ENCODE data around the gene CCDC91. TPM values are rescaled to one million over a fixed set of nuclear protein-coding genes. Genes with fewer than 3 reads are reported as not detected.
A peak's percentile ranks its signal among the peaks of the same experiment; 100 is the strongest.

The CCDC91 gene
- total RNA-seq, 3 donors from 2014 or later, result 25.0 to 42.5 (median 27.8) TPM

GRCh38 chr12:28484156-28484555 is 293.9 kb downstream of the CCDC91 start:
- Histone ChIP-seq H3K4me3 (no peak overlapping the region), H3K9me3 (no peaks in the 10 kb centered on the region), H3K4me1 (ENCODE audit: low read depth) (no peaks in the 10 kb centered on the region), H3K36me3 (ENCODE audit: low read depth) (no peaks in the 10 kb centered on the region)
- no peak for TF ChIP-seq CTCF (IDR thresholded peaks at IDR 0.05)
- ATAC-seq (no peak), DNase-seq (no peak)
- intact Hi-C loops (cut with DNase I, micrococcal nuclease), result no loop called here

- Histone ChIP-seq H3K4me1 (ENCODE audit: low read depth) (no peaks in the 10 kb centered on the region), H3K9me3 (no peaks in the 10 kb centered on the region), H3K4me3 (no peak overlapping the region), H3K36me3 (ENCODE audit: low read depth) (no peaks in the 10 kb centered on the region)
- no peak for TF ChIP-seq CTCF (IDR thresholded peaks at IDR 0.05)
- ATAC-seq, result no peak
- intact Hi-C loops (cut with DNase I, micrococcal nuclease), result no loop called here
- DNase-seq, result no peak
These were observed 296.3 kb downstream of the CCDC91 start for GRCh38 chr12:28486521-28486920.

- intact Hi-C loops (cut with DNase I, micrococcal nuclease), result no loop called here
- DNase-seq (no peak), ATAC-seq (no peak)
- TF ChIP-seq CTCF (IDR thresholded peaks at IDR 0.05), result no peak
- H3K9me3 ChIP-seq, result no peaks in the 10 kb centered on the region
- no peaks in the 10 kb centered on the region for H3K4me1 ChIP-seq (ENCODE audit: low read depth)
- H3K36me3 ChIP-seq (ENCODE audit: low read depth), result no peaks in the 10 kb centered on the region
- no peak overlapping the region for H3K4me3 ChIP-seq
These were observed 299.0 kb downstream of the CCDC91 start for GRCh38 chr12:28489246-28489645.

- TF ChIP-seq CTCF (IDR thresholded peaks at IDR 0.05), result no peak
- no peaks in the 10 kb centered on the region for H3K4me1 ChIP-seq (ENCODE audit: low read depth)
- no peaks in the 10 kb centered on the region for H3K36me3 ChIP-seq (ENCODE audit: low read depth)
- DNase-seq (no peak), ATAC-seq (peak; percentile 88)
- no peaks in the 10 kb centered on the region for H3K9me3 ChIP-seq
- intact Hi-C loops (cut with DNase I, micrococcal nuclease), result no loop called here
- no peak overlapping the region for H3K4me3 ChIP-seq
These were observed 307.7 kb downstream of the CCDC91 start for GRCh38 chr12:28497889-28498411.

GRCh38 chr12:28498850-28499249 is 308.6 kb downstream of the CCDC91 start:
- DNase-seq, result no peak

More at GRCh38 chr12:28498850-28499249, 308.6 kb downstream of the CCDC91 start:
- intact Hi-C loops (cut with DNase I, micrococcal nuclease), result no loop called here
- no peak for ATAC-seq
- Histone ChIP-seq H3K4me3 (no peak overlapping the region), H3K9me3 (no peaks in the 10 kb centered on the region), H3K36me3 (ENCODE audit: low read depth) (no peaks in the 10 kb centered on the region), H3K4me1 (ENCODE audit: low read depth) (no peaks in the 10 kb centered on the region)
- TF ChIP-seq CTCF (IDR thresholded peaks at IDR 0.05), result no peak

Measured in mucosa of descending colon (tissue), 3 donors.